Activated T-cell treated with anti-CD3 and anti-CD28 coated beads, Interleukin-2, amount 50 U/mL, for 24 hours (primary cell): ENCODE data around the gene YWHAE.
"Not testable (repeated sequence)": the region's sequence is repeated elsewhere in the genome, so short reads cannot be mapped to it uniquely, and the experiment has no call there.

ENCODE experiments used
- DNase-seq: peaks from one replicate; pipeline ENCODE4 v3.0.0-alpha.2; 2020
- H3K27ac Mint-ChIP-seq: 2 replicates; pipeline ENCODE4 v1.8.0; 2020; ENCODE audit warnings: mild to moderate bottlenecking, mixed read lengths
- H3K27me3 Mint-ChIP-seq: 2 replicates; pipeline ENCODE4 v1.8.0; 2020; ENCODE audit warnings: mixed read lengths
- H3K36me3 Mint-ChIP-seq: 2 replicates; pipeline ENCODE4 v1.8.0; 2020; ENCODE audit warnings: low read depth, mixed read lengths
- H3K4me1 Mint-ChIP-seq: 2 replicates; pipeline ENCODE4 v1.8.0; 2020; ENCODE audit warnings: low read depth, mixed read lengths
- H3K4me3 Mint-ChIP-seq: 2 replicates; pipeline ENCODE4 v1.8.0; 2020; ENCODE audit warnings: mild to moderate bottlenecking, moderate library complexity, mixed read lengths
- H3K9me3 Mint-ChIP-seq: 2 replicates; pipeline ENCODE4 v1.8.0; 2020; ENCODE audit warnings: mixed read lengths

YWHAE gene

DNA sequence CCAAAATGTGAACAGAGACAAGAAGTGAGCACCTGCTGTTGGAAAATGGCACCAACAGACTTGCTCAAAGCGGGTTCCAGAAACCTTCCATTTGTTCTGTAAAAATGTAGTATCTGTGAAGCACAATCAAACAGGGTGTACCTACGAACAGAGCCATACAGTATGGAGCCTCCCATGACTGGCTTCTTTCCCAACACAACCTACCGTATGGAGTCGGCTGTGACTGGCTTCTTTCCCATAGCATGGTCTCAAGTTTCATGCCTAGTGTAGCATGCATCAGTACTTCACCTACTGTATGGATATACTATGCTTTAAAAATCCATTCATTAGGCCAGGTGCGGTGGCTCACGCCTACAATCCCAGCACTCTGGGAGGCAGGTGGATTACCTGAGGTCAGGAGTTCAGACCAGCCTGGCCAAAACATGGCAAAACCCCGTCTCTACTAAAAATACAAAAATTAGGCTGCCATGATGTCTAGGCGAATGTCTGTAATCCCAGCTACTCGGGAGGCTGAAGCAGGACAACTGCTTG is 26.2 kb downstream of the YWHAE start:
- Mint-ChIP-seq H3K4me1 (peaks cover 78% of the 10 kb centered on the region), H3K27me3 (no peaks in the 10 kb centered on the region), H3K27ac (peak overlapping the region; percentile 87), H3K4me3 (peak overlapping the region; percentile 37), H3K9me3 (no peaks in the 10 kb centered on the region), H3K36me3 (peaks cover 82% of the 10 kb centered on the region)
- no peak for DNase-seq

DNA sequence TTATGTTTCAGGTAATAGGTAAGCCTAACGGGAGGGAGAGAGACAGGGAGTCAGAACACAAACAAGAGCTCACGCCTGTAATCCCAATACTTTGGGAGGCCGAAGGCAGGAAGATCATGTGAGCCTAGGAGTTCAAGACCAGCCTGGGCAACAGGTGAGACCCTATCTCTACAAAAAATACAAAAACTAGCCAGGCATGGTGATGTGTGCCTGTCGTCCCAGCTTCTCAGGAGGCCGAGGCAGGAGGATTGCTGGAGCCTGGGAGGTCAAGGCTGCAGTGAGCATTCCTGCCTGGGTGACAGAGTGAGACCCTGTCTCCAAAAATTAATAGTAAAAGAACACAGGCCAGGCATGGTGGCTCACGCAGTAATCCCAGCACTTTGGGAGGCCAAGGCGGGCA is 27.4 kb downstream of the YWHAE start:
- Mint-ChIP-seq H3K4me3 (no peak overlapping the region), H3K27me3 (no peaks in the 10 kb centered on the region), H3K9me3 (no peaks in the 10 kb centered on the region), H3K4me1 (peaks cover 73% of the 10 kb centered on the region), H3K36me3 (peaks cover 80% of the 10 kb centered on the region), H3K27ac (peak overlapping the region; percentile 74)
- peak; percentile 12 for DNase-seq

DNA sequence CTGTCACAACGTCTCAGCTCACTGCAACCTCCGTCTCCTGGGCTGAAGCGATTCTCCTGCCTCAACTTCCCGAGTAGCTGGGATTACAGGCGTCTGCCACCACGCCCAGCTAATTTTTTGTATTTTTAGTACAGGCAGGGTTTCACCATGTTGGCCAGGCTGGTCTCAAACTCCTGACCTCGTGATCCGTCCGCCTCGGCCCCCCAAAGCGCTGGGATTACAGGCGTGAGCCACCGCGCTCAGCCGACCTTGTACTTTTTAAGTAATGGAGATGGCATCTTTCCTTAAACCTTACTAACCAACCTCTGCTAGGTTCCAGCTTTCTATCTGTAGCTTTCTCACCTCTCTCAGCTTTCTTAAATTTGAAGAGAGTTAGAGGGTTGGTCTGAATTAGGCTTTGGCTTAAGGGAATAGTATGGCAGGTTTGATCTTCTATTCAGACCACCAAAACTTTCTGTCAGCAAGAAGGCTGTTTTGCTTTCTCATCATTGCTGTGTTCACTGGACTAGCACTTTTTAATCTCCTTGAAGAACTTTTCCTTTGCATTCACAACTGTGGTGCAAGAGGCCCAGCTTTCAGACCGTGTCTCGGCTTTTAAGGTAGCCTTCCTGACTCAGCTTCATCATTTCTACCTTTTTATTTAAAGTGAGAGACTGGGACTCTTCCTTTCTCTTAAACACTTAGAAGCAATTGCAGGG is 28.0 kb downstream of the YWHAE start:
- H3K9me3 Mint-ChIP-seq: no peaks in the 10 kb centered on the region
- peak; percentile 13 for DNase-seq
- no peak overlapping the region for H3K4me3 Mint-ChIP-seq
- H3K27me3 Mint-ChIP-seq: no peaks in the 10 kb centered on the region
- peaks cover 73% of the 10 kb centered on the region for H3K4me1 Mint-ChIP-seq
- H3K36me3 Mint-ChIP-seq: peaks cover 80% of the 10 kb centered on the region
- peak overlapping the region; percentile 74 for H3K27ac Mint-ChIP-seq

- Mint-ChIP-seq H3K27me3 (no peaks in the 10 kb centered on the region), H3K36me3 (peaks cover 71% of the 10 kb centered on the region), H3K9me3 (no peaks in the 10 kb centered on the region), H3K4me3 (no peak overlapping the region), H3K27ac (peak overlapping the region; percentile 64), H3K4me1 (peaks cover 65% of the 10 kb centered on the region)
- no peak for DNase-seq
Measured at GRCh38 chr17:1368588-1368987, 31.4 kb downstream of the YWHAE start.

- Mint-ChIP-seq H3K9me3 (no peaks in the 10 kb centered on the region), H3K4me3 (no peak overlapping the region), H3K36me3 (peaks cover 72% of the 10 kb centered on the region), H3K27me3 (no peaks in the 10 kb centered on the region), H3K27ac (peak overlapping the region; percentile 79), H3K4me1 (peaks cover 68% of the 10 kb centered on the region)
- DNase-seq: no peak
Measured at GRCh38 chr17:1367351-1367745, 32.7 kb downstream of the YWHAE start.

GRCh38 chr17:1366234-1366633 is 33.8 kb downstream of the YWHAE start:
- DNase-seq: peak; percentile 8
- H3K36me3 Mint-ChIP-seq: peaks cover 73% of the 10 kb centered on the region
- peaks cover 70% of the 10 kb centered on the region for H3K4me1 Mint-ChIP-seq
- H3K27me3 Mint-ChIP-seq: no peaks in the 10 kb centered on the region
- no peaks in the 10 kb centered on the region for H3K9me3 Mint-ChIP-seq
- peak overlapping the region; percentile 55 for H3K27ac Mint-ChIP-seq
- no peak overlapping the region for H3K4me3 Mint-ChIP-seq

GRCh38 chr17:1365445-1366039 is 34.5 kb downstream of the YWHAE start:
- peak; percentile 37 for DNase-seq
- peaks cover 71% of the 10 kb centered on the region for H3K4me1 Mint-ChIP-seq
- H3K27ac Mint-ChIP-seq: peak overlapping the region; percentile 38
- no peaks in the 10 kb centered on the region for H3K9me3 Mint-ChIP-seq
- peaks cover 74% of the 10 kb centered on the region for H3K36me3 Mint-ChIP-seq
- H3K27me3 Mint-ChIP-seq: no peaks in the 10 kb centered on the region
- H3K4me3 Mint-ChIP-seq: no peak overlapping the region

DNA sequence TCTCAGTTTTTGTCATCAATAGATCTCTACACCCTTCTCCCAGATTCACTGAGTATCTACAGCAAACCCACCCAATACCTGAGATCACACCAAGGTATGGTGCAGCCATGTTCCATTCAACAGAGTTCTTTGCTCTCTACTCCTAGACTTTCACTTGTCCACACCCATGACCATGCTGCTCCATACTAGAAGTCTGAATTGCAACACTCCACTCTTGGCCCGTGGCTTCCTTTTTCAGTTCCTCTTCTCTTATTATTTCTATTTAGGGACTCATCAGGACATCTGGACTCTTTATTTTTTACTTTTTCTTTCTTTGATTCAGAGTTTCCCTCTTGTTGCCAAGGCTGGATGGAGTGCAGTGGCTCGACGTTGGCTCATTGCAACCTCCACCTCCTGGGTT is 37.1 kb downstream of the YWHAE start:
- peaks cover 71% of the 10 kb centered on the region for H3K4me1 Mint-ChIP-seq
- peak; percentile 20 for DNase-seq
- H3K27ac Mint-ChIP-seq: peak overlapping the region; percentile 85
- H3K4me3 Mint-ChIP-seq: peak overlapping the region; percentile 6
- H3K9me3 Mint-ChIP-seq: no peaks in the 10 kb centered on the region
- H3K27me3 Mint-ChIP-seq: no peaks in the 10 kb centered on the region
- H3K36me3 Mint-ChIP-seq: peaks cover 76% of the 10 kb centered on the region

DNA sequence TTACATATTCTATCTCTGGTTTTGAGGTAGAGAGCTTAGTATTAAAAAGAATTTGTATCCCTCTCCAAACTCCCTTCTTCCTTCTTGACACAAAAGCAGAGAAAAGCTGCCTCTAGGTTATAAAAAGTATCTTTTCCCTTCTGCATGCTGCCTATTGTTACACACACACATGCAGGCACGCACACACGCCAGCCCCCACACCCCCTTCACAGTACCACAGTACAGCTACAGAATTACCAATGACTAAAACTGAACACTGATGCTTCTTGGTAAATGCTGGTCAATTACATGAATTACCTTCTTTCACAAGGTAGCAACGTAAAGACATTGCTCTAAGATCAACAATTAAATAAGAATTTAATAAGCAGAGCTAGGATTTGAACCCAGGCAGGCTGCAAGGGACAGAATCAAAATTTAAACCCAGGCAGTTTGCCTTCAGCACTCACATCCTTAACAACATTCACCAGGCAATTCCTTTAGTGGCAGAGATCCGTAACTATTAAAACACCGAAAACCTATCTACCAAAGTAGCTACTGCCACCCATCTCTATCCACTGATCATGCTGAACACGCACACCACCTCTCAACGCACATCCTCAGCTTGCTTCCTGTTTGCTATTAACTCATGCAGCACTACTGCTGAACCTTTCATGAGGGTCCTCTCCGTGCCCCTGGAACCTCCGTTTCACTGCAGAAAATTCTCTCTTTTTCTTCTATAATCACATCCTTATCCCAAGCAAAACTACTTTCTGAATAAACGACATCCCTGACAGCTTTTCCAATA is 37.8 kb downstream of the YWHAE start:
- Mint-ChIP-seq H3K9me3 (no peaks in the 10 kb centered on the region), H3K4me1 (peaks cover 65% of the 10 kb centered on the region), H3K4me3 (peak overlapping the region; percentile 50), H3K27ac (peak overlapping the region; percentile 85), H3K27me3 (no peaks in the 10 kb centered on the region), H3K36me3 (peaks cover 76% of the 10 kb centered on the region)
- DNase-seq: no peak

DNA sequence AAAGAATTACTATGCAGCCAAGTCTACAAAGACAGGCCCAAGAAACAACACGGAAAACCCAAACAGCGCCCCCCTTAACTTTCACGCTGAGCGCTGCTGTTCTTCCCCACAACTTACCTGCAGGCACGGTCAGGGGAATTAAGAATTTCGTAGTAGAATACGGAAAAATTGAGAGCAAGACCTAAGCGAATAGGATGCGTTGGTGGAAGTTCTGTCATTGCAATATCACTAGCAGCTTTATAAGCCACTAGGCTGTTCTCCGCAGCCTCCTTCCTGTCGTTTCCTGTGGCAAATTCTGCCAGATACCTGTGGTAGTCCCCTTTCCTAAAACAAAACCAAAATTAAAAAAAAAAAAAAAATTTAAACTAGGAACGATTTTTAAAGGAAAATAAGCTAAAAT is 39.0 kb downstream of the YWHAE start:
- H3K27me3 Mint-ChIP-seq: no peaks in the 10 kb centered on the region
- H3K4me3 Mint-ChIP-seq: peak overlapping the region; percentile 59
- peaks cover 54% of the 10 kb centered on the region for H3K4me1 Mint-ChIP-seq
- no peak for DNase-seq
- H3K27ac Mint-ChIP-seq: peak overlapping the region; percentile 93
- peaks cover 79% of the 10 kb centered on the region for H3K36me3 Mint-ChIP-seq
- H3K9me3 Mint-ChIP-seq: no peaks in the 10 kb centered on the region

- H3K27ac Mint-ChIP-seq: peak overlapping the region; percentile 93
- not testable (repeated sequence) for DNase-seq, H3K9me3 Mint-ChIP-seq, H3K27me3 Mint-ChIP-seq
- H3K4me1 Mint-ChIP-seq: peaks cover 47% of the 10 kb centered on the region
- peaks cover 84% of the 10 kb centered on the region for H3K36me3 Mint-ChIP-seq
- peak overlapping the region; percentile 12 for H3K4me3 Mint-ChIP-seq
Measured at GRCh38 chr17:1360315-1360714, 39.7 kb downstream of the YWHAE start.

GRCh38 chr17:1354030-1354429 is 46.0 kb downstream of the YWHAE start:
- no peak for DNase-seq
- Mint-ChIP-seq H3K4me1 (peaks cover 10% of the 10 kb centered on the region), H3K4me3 (no peak overlapping the region), H3K36me3 (peaks cover 78% of the 10 kb centered on the region), H3K27ac (no peak overlapping the region), H3K9me3 (no peaks in the 10 kb centered on the region), H3K27me3 (no peaks in the 10 kb centered on the region)

DNA sequence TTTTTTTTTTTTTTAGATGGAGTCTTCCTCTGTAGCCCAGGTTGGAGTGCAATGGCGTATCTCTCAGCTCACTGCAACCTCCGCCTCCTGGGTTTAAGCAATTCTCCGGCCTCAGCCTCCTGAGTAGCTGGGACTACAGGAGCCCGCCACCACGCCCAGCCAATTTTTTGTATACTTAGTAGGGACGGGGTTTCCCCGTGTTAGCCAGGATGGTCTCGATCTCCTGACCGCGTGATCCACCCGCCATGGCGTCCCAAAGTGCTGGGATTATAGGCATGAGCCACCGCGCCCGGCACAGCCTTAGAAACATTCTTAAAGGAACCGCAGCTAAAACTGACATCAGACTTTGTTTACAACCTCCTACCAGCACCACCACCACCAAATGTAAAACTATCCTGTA is 47.5 kb downstream of the YWHAE start:
- H3K27ac Mint-ChIP-seq: peak overlapping the region; percentile 19
- H3K9me3 Mint-ChIP-seq, DNase-seq, H3K4me3 Mint-ChIP-seq, H3K27me3 Mint-ChIP-seq: not testable (repeated sequence)
- peaks cover 86% of the 10 kb centered on the region for H3K36me3 Mint-ChIP-seq
- H3K4me1 Mint-ChIP-seq: peaks cover 16% of the 10 kb centered on the region

DNA sequence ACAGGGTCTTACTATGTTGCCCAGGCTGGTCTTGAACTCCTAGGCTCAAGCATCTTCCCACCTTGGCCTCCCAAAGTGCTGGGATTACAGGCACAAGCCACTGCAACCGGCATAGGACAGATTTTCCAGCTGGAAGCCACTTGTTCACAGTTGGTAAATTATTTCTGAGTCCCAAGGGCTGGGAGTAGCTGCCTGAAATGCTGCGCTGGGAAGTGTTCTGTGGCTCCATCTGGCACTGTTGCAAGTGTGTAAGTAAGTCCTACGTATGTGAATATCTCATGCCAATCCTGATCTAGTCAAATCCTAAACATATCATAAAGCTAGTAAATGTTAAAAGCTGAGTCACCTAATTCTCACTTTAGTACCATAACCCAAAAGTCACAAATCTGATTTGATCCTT is 48.1 kb downstream of the YWHAE start:
- Mint-ChIP-seq H3K9me3 (no peaks in the 10 kb centered on the region), H3K4me1 (peaks cover 17% of the 10 kb centered on the region), H3K4me3 (no peak overlapping the region), H3K27me3 (no peaks in the 10 kb centered on the region), H3K36me3 (peaks cover 88% of the 10 kb centered on the region), H3K27ac (peak overlapping the region; percentile 42)
- no peak for DNase-seq

DNA sequence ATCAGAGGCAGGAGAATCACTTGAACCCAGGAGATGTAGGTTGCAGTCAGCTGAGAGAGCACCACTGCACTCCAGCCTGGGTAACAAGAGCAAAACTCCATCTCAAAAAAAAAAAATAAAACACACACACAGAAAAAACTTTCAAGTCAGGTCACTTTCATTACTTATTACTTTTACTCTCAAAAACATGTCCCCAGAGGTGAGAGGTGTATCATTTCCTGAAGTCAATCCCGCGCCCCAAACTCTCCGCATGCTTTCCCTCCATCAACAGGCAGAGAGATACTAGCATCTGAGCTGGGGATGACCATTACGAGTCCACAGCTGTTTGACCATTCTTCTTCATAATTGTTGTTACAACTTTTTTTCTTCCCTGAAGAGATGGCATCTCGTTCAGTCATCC is 48.7 kb downstream of the YWHAE start:
- Mint-ChIP-seq H3K9me3 (no peaks in the 10 kb centered on the region), H3K4me1 (peaks cover 21% of the 10 kb centered on the region), H3K27ac (peak overlapping the region; percentile 64), H3K4me3 (no peak overlapping the region), H3K27me3 (no peaks in the 10 kb centered on the region), H3K36me3 (peaks cover 87% of the 10 kb centered on the region)
- no peak for DNase-seq
